Measurements from ENCODE around the gene IWS1. TPM values are rescaled to one million over a fixed set of nuclear protein-coding genes. Genes with fewer than 3 reads are reported as not detected.

IWS1 gene
- total and polyA plus RNA-seq, 10 of the 15 experiments (the other 5 are each of a cell fraction or from before 2014, with no cell fraction given) = 21.9 to 68.9 (median 45.8) TPM

DNA sequence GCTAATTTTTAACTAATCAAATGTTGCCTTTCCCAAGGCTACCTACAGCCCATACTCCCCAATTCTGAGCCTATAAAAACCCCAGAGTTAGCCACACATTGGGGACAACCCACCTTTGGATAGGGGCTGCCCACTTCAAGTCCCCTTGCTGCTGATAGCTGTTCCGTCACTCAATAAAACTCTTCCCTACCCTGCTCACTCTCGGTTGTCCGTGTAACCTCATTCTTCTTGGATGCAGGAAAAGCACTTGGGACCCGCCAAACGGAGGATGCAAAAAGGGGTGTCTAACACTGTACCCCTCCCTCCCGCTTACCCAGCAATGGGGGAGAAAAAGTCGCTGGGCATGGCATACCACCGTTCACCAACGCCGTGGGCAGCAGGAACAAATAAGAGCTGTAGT, 12.2 kb downstream of the IWS1 start:
- ChIA-PET POLR2A (interaction anchor here (1.8 kb wide), 1 partner anchor 11 kb away, joined by 5 read pairs; no protein-coding TSS in a partner anchor), SMC1A (ENCODE audit: uncharacterized antibody, unreplicated experiment) (no interaction called here), CTCF (no interaction called here), RAD21 (ENCODE audit: unreplicated experiment) (no interaction called here)
- H3K27me3 ChIP-seq (replicated peaks in 1 of 2; ENCODE audit: control insufficient read depth in 2 of 2, insufficient read depth in 2 of 2, low read length in 1 of 2) = no peaks in the 10 kb centered on the region
- peaks cover 53% of the 10 kb centered on the region for H3K79me2 ChIP-seq (ENCODE audit: control insufficient read depth, insufficient read depth, low read length)
- H3K4me3 ChIP-seq = no peak overlapping the region
- intact Hi-C loops (cut with micrococcal nuclease; ENCODE audit: unreplicated experiment) = no loop called here
- H3K27ac ChIP-seq (ENCODE audit: control insufficient read depth, insufficient read depth) = no peak overlapping the region
- DNase-seq (ENCODE audit: low read depth, low spot score) (no peak), FAIRE-seq (no peak), ATAC-seq (no peak)
- H3K4me2 ChIP-seq (ENCODE audit: control insufficient read depth, insufficient read depth) = no peak overlapping the region
- H3K9me3 ChIP-seq (replicated peaks; ENCODE audit: control insufficient read depth, insufficient read depth, low read length) = no peaks in the 10 kb centered on the region; the same call in 2 of the 3 replicates
- 91% methylated on average over 10 of the region's 10 CpGs for WGBS (ENCODE audit: insufficient coverage, insufficient replicate concordance, low lambda C conversion rate, missing lambda C conversion rate)
- H4K20me1 ChIP-seq (ENCODE audit: control insufficient read depth, insufficient read depth) = peaks cover 5% of the 10 kb centered on the region; the same call in 1 of the 2 replicates
- no peak overlapping the region for H3K9ac ChIP-seq (ENCODE audit: control insufficient read depth, insufficient read depth, low read length)
- BruUV-seq (replicated peaks) = no TSS peak
- no peak for TF ChIP-seq SREBF2 (IDR thresholded peaks at IDR 0.05; ENCODE audit: low read length)
- TF ChIP-seq, protein P1, sequence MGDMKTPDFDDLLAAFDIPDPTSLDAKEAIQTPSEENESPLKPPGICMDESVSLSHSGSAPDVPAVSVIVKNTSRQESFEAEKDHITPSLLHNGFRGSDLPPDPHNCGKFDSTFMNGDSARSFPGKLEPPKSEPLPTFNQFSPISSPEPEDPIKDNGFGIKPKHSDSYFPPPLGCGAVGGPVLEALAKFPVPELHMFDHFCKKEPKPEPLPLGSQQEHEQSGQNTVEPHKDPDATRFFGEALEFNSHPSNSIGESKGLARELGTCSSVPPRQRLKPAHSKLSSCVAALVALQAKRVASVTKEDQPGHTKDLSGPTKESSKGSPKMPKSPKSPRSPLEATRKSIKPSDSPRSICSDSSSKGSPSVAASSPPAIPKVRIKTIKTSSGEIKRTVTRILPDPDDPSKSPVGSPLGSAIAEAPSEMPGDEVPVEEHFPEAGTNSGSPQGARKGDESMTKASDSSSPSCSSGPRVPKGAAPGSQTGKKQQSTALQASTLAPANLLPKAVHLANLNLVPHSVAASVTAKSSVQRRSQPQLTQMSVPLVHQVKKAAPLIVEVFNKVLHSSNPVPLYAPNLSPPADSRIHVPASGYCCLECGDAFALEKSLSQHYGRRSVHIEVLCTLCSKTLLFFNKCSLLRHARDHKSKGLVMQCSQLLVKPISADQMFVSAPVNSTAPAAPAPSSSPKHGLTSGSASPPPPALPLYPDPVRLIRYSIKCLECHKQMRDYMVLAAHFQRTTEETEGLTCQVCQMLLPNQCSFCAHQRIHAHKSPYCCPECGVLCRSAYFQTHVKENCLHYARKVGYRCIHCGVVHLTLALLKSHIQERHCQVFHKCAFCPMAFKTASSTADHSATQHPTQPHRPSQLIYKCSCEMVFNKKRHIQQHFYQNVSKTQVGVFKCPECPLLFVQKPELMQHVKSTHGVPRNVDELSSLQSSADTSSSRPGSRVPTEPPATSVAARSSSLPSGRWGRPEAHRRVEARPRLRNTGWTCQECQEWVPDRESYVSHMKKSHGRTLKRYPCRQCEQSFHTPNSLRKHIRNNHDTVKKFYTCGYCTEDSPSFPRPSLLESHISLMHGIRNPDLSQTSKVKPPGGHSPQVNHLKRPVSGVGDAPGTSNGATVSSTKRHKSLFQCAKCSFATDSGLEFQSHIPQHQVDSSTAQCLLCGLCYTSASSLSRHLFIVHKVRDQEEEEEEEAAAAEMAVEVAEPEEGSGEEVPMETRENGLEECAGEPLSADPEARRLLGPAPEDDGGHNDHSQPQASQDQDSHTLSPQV (IDR thresholded peaks at IDR 0.05) = no peak
- TF ChIP-seq BCL3 (IDR thresholded peaks at IDR 0.05; ENCODE audit: borderline replicate concordance, insufficient read depth, low read depth, low read length, poor library complexity, severe bottlenecking) = no peak
- TF ChIP-seq HDAC6 (IDR thresholded peaks at IDR 0.05; ENCODE audit: unreplicated experiment) = no peak
- no peak for TF ChIP-seq IKZF1 (conservative IDR thresholded peaks at IDR 0.05)
- TF ChIP-seq POLR2AphosphoS5 (IDR thresholded peaks at IDR 0.05; ENCODE audit: low read length) = no peak
- no peak for TF ChIP-seq NFYB (IDR thresholded peaks at IDR 0.05; ENCODE audit: insufficient read depth, low read depth, low read length)
- no peak for TF ChIP-seq SRF (IDR thresholded peaks at IDR 0.05; ENCODE audit: low read depth in 2 of 2, low read length in 2 of 2)
- no peak for TF ChIP-seq YY1 (IDR thresholded peaks at IDR 0.05; ENCODE audit: low read depth, low read length)
- TF ChIP-seq WRNIP1 (IDR thresholded peaks at IDR 0.05; ENCODE audit: borderline replicate concordance, low read depth, low read length) = no peak
- no peak for TF ChIP-seq EGR1 (IDR thresholded peaks at IDR 0.05; ENCODE audit: borderline replicate concordance in 1 of 2, low read depth in 2 of 2, low read length in 2 of 2)
- no peak for TF ChIP-seq NR2F1 (conservative IDR thresholded peaks at IDR 0.05)
- in situ Hi-C loops (cut with MboI) = no loop called here
- H3K4me1 ChIP-seq (ENCODE audit: control insufficient read depth, insufficient read depth, low read length) = no peaks in the 10 kb centered on the region; the same call in 1 of the 2 replicates
- peaks cover 7 to 28% of the 10 kb centered on the region in 2 experiments; a peak in 3 of 4 replicates for H3K36me3 ChIP-seq (ENCODE audit: control insufficient read depth in 2 of 2, insufficient read depth in 2 of 2, low read length in 1 of 2)
- H2AFZ ChIP-seq (ENCODE audit: control insufficient read depth, low read depth, low read length) = no peak overlapping the region

Data from GM12878 (cell line).